ENCODE data around the gene LIFR. TPM values are rescaled to one million over a fixed set of nuclear protein-coding genes. Genes with fewer than 3 reads are reported as not detected.

The LIFR gene
- total RNA-seq, 1 experiment from 2014 or later, result 10.6 TPM

DNA sequence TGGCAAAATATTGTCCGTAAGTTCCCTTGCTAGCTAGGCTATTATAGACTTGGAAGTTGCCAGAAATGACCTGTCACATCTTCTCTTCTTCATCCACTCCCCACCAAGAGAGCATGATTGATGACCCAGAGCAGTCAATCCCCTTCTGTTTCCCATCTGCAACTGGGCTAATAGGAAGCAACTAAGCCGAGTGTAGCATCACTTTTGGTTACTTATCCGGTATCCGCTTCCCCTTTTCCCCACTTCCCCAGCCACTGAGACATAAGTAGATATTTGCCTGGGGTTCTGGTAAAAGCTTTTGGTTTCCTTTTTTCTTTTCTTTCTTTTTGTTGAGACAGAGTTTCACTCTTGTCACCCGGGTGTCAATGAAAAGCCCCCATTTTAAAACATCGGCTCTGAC is 29.4 kb upstream of the LIFR start (continued):
- TF ChIP-seq, protein P1, sequence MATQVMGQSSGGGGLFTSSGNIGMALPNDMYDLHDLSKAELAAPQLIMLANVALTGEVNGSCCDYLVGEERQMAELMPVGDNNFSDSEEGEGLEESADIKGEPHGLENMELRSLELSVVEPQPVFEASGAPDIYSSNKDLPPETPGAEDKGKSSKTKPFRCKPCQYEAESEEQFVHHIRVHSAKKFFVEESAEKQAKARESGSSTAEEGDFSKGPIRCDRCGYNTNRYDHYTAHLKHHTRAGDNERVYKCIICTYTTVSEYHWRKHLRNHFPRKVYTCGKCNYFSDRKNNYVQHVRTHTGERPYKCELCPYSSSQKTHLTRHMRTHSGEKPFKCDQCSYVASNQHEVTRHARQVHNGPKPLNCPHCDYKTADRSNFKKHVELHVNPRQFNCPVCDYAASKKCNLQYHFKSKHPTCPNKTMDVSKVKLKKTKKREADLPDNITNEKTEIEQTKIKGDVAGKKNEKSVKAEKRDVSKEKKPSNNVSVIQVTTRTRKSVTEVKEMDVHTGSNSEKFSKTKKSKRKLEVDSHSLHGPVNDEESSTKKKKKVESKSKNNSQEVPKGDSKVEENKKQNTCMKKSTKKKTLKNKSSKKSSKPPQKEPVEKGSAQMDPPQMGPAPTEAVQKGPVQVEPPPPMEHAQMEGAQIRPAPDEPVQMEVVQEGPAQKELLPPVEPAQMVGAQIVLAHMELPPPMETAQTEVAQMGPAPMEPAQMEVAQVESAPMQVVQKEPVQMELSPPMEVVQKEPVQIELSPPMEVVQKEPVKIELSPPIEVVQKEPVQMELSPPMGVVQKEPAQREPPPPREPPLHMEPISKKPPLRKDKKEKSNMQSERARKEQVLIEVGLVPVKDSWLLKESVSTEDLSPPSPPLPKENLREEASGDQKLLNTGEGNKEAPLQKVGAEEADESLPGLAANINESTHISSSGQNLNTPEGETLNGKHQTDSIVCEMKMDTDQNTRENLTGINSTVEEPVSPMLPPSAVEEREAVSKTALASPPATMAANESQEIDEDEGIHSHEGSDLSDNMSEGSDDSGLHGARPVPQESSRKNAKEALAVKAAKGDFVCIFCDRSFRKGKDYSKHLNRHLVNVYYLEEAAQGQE (IDR thresholded peaks at IDR 0.05; ENCODE audit: low read depth), result no peak
- TF ChIP-seq FOSL1 (IDR thresholded peaks at IDR 0.05; ENCODE audit: low read depth), result no peak
- no peak for TF ChIP-seq SIN3A (IDR thresholded peaks at IDR 0.05; ENCODE audit: low read depth)
- TF ChIP-seq RAD21 (IDR thresholded peaks at IDR 0.05; ENCODE audit: low read depth), result no peak
- TF ChIP-seq YY1 (IDR thresholded peaks at IDR 0.05; ENCODE audit: extremely low read depth, insufficient replicate concordance, low read depth, low read length), result no peak
- TF ChIP-seq EGR1 (IDR thresholded peaks at IDR 0.05; ENCODE audit: low read depth), result no peak

DNA sequence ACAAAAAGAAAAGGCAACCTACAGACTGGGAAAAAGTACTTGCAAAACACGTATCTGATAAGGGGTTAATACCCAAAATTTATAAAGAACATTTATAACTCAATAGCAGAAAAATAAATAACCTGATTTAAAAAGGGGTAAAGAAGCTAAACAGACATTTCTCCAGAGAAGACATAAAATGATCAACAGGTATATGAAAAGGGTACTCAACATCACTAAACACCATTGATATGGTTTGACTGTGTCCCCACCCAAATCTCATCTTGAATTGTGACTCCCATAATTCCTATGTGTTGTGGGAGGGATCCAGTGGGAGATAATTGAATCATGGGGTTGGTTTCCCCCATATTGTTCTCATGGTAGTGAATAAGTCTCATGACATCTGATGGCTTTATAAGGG is 27.1 kb upstream of the LIFR start:
- H3K9me3 ChIP-seq (ENCODE audit: control insufficient read depth in 1 of 2, insufficient read depth in 1 of 2, low read depth in 1 of 2, low read length in 2 of 2), result no peaks in the 10 kb centered on the region
- ATAC-seq (no peak), DNase-seq (ENCODE audit: low read depth, low spot score) (no peak)
- no peak for TF ChIP-seq CEBPB (IDR thresholded peaks at IDR 0.05; ENCODE audit: low read depth)
- TF ChIP-seq SIN3A (IDR thresholded peaks at IDR 0.05; ENCODE audit: low read depth), result no peak
- TF ChIP-seq, protein P2, sequence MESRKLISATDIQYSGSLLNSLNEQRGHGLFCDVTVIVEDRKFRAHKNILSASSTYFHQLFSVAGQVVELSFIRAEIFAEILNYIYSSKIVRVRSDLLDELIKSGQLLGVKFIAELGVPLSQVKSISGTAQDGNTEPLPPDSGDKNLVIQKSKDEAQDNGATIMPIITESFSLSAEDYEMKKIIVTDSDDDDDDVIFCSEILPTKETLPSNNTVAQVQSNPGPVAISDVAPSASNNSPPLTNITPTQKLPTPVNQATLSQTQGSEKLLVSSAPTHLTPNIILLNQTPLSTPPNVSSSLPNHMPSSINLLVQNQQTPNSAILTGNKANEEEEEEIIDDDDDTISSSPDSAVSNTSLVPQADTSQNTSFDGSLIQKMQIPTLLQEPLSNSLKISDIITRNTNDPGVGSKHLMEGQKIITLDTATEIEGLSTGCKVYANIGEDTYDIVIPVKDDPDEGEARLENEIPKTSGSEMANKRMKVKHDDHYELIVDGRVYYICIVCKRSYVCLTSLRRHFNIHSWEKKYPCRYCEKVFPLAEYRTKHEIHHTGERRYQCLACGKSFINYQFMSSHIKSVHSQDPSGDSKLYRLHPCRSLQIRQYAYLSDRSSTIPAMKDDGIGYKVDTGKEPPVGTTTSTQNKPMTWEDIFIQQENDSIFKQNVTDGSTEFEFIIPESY (IDR thresholded peaks at IDR 0.05; ENCODE audit: extremely low read depth, insufficient replicate concordance, low read length), result no peak
- H3K4me3 ChIP-seq (replicated peaks in 1 of 2; ENCODE audit: low read depth in 1 of 2, low read length in 2 of 2), result no peak overlapping the region
- no peaks in the 10 kb centered on the region for H3K36me3 ChIP-seq (ENCODE audit: control insufficient read depth in 1 of 2, insufficient read depth in 2 of 2, low read length in 2 of 2)
- H3K4me2 ChIP-seq (ENCODE audit: low read length), result no peak overlapping the region
- H3K4me1 ChIP-seq (ENCODE audit: control insufficient read depth in 1 of 2, insufficient read depth in 2 of 2, low read length in 2 of 2), result no peaks in the 10 kb centered on the region
- H3K9me2 ChIP-seq (ENCODE audit: insufficient read depth), result no peaks in the 10 kb centered on the region
- POLR2A ChIA-PET, result no interaction called here
- H3K27ac ChIP-seq (ENCODE audit: low read depth, low read length), result no peak overlapping the region
- H3K27me3 ChIP-seq (ENCODE audit: insufficient read depth, low read length), result no peaks in the 10 kb centered on the region
- RAD21 ChIA-PET (ENCODE audit: low non-redundant PET in 1 of 2, low total read pairs in 2 of 2, uncharacterized antibody in 2 of 2, unreplicated experiment in 2 of 2), result no interaction called here
- H3K9ac ChIP-seq (ENCODE audit: low read length), result no peak overlapping the region
- H3K79me2 ChIP-seq (ENCODE audit: insufficient read depth, low read length), result no peaks in the 10 kb centered on the region
- no peaks in the 10 kb centered on the region for H4K20me1 ChIP-seq (ENCODE audit: insufficient read depth)
- intact Hi-C loops (cut with micrococcal nuclease), result no loop called here
- CTCF ChIA-PET, result no interaction called here
- no peak overlapping the region for H2AFZ ChIP-seq (ENCODE audit: low read depth, low read length, poor library complexity, severe bottlenecking)
- no TSS peak for BruUV-seq (replicated peaks)

Data from HCT116 (cell line).